GM20000 (cell line): ENCODE data around the gene CCDC38.

ENCODE experiments used
- DNase-seq: peaks from one replicate; pipeline ENCODE4 v3.0.0; 2012; ENCODE audit warnings: low spot score
- CTCF ChIP-seq: IDR thresholded peaks from 2 replicates; pipeline ENCODE4 v1.5.1; 2012; ENCODE audit warnings: mild to moderate bottlenecking, control low read depth; ENCODE audit errors: extremely low read depth, missing control alignments

Gene CCDC38

DNA sequence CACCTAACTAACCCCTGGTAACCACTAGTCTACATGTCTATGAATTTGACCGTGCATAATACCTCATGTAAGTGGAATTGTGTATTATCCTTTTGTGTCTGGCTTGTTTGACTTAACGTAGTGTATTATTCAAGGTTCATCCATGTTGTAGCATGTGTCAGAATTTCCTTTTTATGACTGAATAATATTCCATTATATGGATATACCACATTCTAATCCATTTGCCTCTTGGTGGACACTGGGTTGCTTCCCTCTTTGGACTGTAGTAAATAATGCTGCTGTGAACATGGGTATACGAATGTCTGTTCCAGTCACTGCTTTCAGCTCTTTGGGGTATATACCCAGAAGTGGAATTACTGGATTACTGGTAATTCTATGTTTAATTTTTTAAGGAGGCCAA lies 80.4 kb downstream of the CCDC38 start:
- no peak for TF ChIP-seq CTCF
- no peak for DNase-seq

DNA sequence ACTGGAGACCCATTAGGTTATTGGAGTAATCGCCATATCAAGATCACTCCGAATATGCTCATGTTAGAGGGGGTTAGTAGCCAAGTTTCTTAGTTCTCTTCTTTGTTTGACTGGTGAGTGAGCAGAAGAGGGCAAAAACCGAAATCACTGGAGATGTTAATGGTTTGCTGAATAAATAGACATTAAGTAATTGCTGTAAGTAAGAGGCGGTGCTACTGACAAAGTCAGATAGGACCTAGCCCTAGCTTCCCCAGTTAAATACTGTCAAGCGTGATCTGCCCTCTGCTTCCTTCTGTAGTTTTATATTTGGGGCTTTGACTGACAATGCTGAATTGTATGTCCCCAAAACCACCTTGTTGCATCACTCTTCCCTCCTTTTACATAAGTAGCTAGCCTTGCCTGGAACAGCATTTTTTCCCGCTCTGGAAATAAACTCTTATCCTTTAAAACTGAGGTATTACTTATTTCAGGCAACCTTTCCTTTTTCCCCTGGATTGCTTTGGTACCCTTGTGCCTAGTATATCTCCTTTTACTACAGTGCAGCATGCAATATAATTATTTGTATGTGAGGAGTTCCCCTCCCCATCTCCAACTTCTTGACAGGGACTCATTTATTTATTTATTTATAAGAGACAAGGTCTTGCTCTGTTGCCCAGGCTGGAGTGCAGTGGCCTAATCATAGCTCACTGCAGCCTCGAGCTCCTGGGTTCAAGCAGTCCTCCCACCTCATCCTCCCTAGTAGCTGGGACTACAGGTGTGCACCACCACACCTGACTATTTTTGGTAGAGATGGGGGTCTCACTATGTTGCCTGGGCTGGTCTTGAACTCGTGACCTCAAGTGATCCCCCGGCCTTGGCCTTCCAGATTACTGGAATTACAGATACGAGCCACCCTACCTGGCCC lies 82.2 kb downstream of the CCDC38 start:
- no peak for TF ChIP-seq CTCF

GRCh38 chr12:95859344-95859816 lies 83.0 kb downstream of the CCDC38 start:
- TF ChIP-seq CTCF = no peak
- DNase-seq = peak; percentile 7

More for the DNA sequence above, 82.2 kb downstream of the CCDC38 start:
- no peak for DNase-seq

GRCh38 chr12:95858451-95859343 lies 83.7 kb downstream of the CCDC38 start, which contains the start of gene SNRPF:
TSS of gene SNRPF (plus strand) at chr12:95858952. CDS start at chr12:95859074, 122 bp downstream.
- no peak for TF ChIP-seq CTCF
- DNase-seq = peak; percentile 96

DNA sequence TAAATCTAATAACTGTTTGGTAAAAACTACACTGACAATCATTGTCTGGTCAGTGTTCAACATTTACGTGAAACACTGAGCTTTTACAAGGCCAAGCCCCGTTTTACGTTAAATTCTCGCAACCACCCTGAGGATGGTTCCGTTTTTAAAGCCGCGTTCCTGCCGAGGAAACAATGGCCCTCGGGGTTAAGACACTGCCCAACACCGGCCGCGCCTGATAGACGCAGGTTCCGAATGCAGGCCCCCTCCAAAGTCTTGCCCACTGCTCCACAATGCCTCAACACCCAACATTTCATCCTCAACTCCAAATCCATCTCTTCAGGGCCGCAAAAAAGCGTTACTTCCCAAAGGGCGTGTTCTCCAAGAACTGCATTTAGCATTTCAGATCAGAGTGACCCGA lies 84.6 kb downstream of the CCDC38 start:
- no peak for TF ChIP-seq CTCF
- DNase-seq = no peak

DNA sequence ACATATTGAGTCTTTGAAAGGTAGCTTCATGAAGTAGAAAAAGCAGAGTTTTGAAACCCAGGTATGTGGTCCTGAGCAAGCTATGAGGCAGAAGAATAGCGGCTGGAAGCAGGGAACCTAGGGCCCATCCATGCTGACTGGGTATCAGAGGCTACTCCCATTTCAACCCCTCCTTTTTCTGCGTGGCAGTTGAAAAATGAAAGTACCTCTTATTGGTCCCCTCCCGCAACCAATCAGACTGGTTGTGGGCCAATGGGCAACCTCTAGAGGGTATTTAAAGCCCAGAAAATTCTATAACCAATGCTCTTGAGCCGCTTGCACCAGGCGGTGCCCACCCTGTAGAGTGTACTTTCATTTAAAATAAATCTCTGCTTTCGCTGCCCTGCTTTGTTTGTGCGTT lies 85.3 kb downstream of the CCDC38 start:
- no peak for TF ChIP-seq CTCF
- DNase-seq = no peak
